Natural killer cell (primary cell): ENCODE measurements around the gene SPEF2. TPM values are rescaled to one million over a fixed set of nuclear protein-coding genes. Genes with fewer than 3 reads are reported as not detected.

Source experiments
- ATAC-seq, 3 donors: fragments of 150-1000 bp in 2 of 3; fragments of 200-7000 bp in 1 of 3; cut with Tn5 transposase; 1 replicate in 1 of 3; 2 replicates in 2 of 3; pipeline ENCODE4 v1.10.0; 2021; ENCODE audit warnings: mild to moderate bottlenecking in 2 of 3, moderate library complexity in 2 of 3
- DNase-seq, 2 donors: peaks; one replicate each; pipeline versions ENCODE4 v3.0.0 to v3.0.0-alpha.2; 2013 to 2021; ENCODE audit warnings: mixed read lengths in 1 of 2
- H3K27ac ChIP-seq: one replicate; pipeline ENCODE4 v1.5.1; 2013; ENCODE audit warnings: mild to moderate bottlenecking, low read length
- H3K27me3 ChIP-seq: one replicate; pipeline ENCODE4 v1.6.1; 2013; ENCODE audit warnings: low read length; ENCODE audit not compliant: control insufficient read depth, insufficient read depth
- H3K36me3 ChIP-seq: one replicate; pipeline ENCODE4 v1.6.1; 2013; ENCODE audit warnings: low read length; ENCODE audit not compliant: control insufficient read depth, insufficient read depth
- H3K4me1 ChIP-seq: one replicate; pipeline ENCODE4 v1.6.1; 2013; ENCODE audit warnings: low read length; ENCODE audit not compliant: control insufficient read depth, insufficient read depth
- H3K4me3 ChIP-seq: one replicate; pipeline ENCODE4 v1.5.1; 2013; ENCODE audit warnings: low read length
- H3K9me3 ChIP-seq: one replicate; pipeline ENCODE4 v1.6.1; 2013; ENCODE audit warnings: low read length; ENCODE audit not compliant: control insufficient read depth, insufficient read depth
- H3K27ac Mint-ChIP-seq, 2 donors: one replicate each; pipeline ENCODE4 v1.8.0; 2022; ENCODE audit warnings: mild to moderate bottlenecking in 2 of 2, mixed read lengths in 2 of 2, moderate library complexity in 1 of 2
- H3K27me3 Mint-ChIP-seq, 2 donors: one replicate each; pipeline ENCODE4 v1.8.0; 2022; ENCODE audit warnings: low read depth in 2 of 2, mixed read lengths in 2 of 2
- H3K36me3 Mint-ChIP-seq: one replicate; pipeline ENCODE4 v1.8.0; 2022; ENCODE audit warnings: mixed read lengths
- H3K4me1 Mint-ChIP-seq, 2 donors: one replicate each; pipeline ENCODE4 v1.8.0; 2022; ENCODE audit warnings: mixed read lengths in 2 of 2
- H3K4me3 Mint-ChIP-seq: one replicate; pipeline ENCODE4 v1.8.0; 2022; ENCODE audit warnings: mild to moderate bottlenecking, moderate library complexity, mixed read lengths
- H3K9me3 Mint-ChIP-seq, 2 donors: one replicate each; pipeline ENCODE4 v1.8.0; 2022; ENCODE audit warnings: mixed read lengths in 2 of 2
- CTCF ChIP-seq: fragments of 200-600 bp; IDR thresholded peaks from one replicate; pipeline ENCODE4 v1.8.0; 2022; ENCODE audit warnings: antibody characterized with exemption
- WGBS: methylation state at CpG from one replicate; pipeline ENCODE4 v1.1.7; 2013; ENCODE audit warnings: missing lambda C conversion rate; ENCODE audit not compliant: insufficient coverage; 5-methylcytosine and 5-hydroxymethylcytosine counted together
- intact Hi-C: fragments of 100-400 bp; cut with micrococcal nuclease; formaldehyde crosslinking; loops from one replicate; pipeline ENCODE4 v1.14.2; 2022
- total RNA-seq, 4 donors: library from RNA; stranded (reverse); fragments of 120-200 nt in 1 of 4; gene quantifications; one replicate each; pipeline versions ENCODE4 v1.2.3 to v1.2.4, GENCODE V29; 2013 to 2022

Gene SPEF2
- total RNA-seq, 3 donors from 2014 or later (not counting 1 experiment from before 2014, with no cell fraction given) = 6.2 to 13.1 (median 8.5) TPM

- 62% methylated on average over 8 of the region's 8 CpGs for WGBS
- Mint-ChIP-seq H3K27ac (no peak overlapping the region), H3K4me3 (no peak overlapping the region), H3K9me3 (no peaks in the 10 kb centered on the region), H3K36me3 (no peaks in the 10 kb centered on the region), H3K27me3 (no peaks in the 10 kb centered on the region), H3K4me1 (peaks cover 17 to 20% of the 10 kb centered on the region in 2 donors)
- ATAC-seq (no peak), DNase-seq (peak in 1 of 2 donors; percentile 80)
- Histone ChIP-seq H3K9me3 (no peaks in the 10 kb centered on the region), H3K27me3 (no peaks in the 10 kb centered on the region), H3K36me3 (no peaks in the 10 kb centered on the region), H3K4me1 (peaks cover 21% of the 10 kb centered on the region), H3K27ac (peak overlapping the region; percentile 96), H3K4me3 (no peak overlapping the region)
- TF ChIP-seq CTCF = no peak
- intact Hi-C loops = no loop called here
These were observed 234.5 kb downstream of the SPEF2 start for GRCh38 chr5:35852084-35852734.

GRCh38 chr5:35852773-35853172 lies 235.1 kb downstream of the SPEF2 start:
- Mint-ChIP-seq H3K4me1 (peaks cover 17 to 20% of the 10 kb centered on the region in 2 donors), H3K27ac (peak overlapping the region in 1 of 2 donors; percentile 14), H3K27me3 (no peaks in the 10 kb centered on the region), H3K4me3 (no peak overlapping the region), H3K36me3 (no peaks in the 10 kb centered on the region), H3K9me3 (no peaks in the 10 kb centered on the region)
- intact Hi-C loops = no loop called here
- Histone ChIP-seq H3K27me3 (no peaks in the 10 kb centered on the region), H3K9me3 (no peaks in the 10 kb centered on the region), H3K4me3 (no peak overlapping the region), H3K4me1 (peaks cover 21% of the 10 kb centered on the region), H3K27ac (peak overlapping the region; percentile 96), H3K36me3 (no peaks in the 10 kb centered on the region)
- no peak for TF ChIP-seq CTCF
- no peak for ATAC-seq
- DNase-seq = no peak

GRCh38 chr5:35853631-35854030 lies 236.0 kb downstream of the SPEF2 start:
- Mint-ChIP-seq H3K9me3 (no peaks in the 10 kb centered on the region), H3K36me3 (no peaks in the 10 kb centered on the region), H3K27me3 (no peaks in the 10 kb centered on the region), H3K4me3 (no peak overlapping the region), H3K4me1 (peaks cover 17 to 20% of the 10 kb centered on the region in 2 donors), H3K27ac (peak overlapping the region; percentile 59 to 74)
- 40% methylated on average over 3 of the region's 3 CpGs for WGBS
- Histone ChIP-seq H3K36me3 (no peaks in the 10 kb centered on the region), H3K4me3 (peak overlapping the region; percentile 15), H3K9me3 (no peaks in the 10 kb centered on the region), H3K27ac (peak overlapping the region; percentile 96), H3K4me1 (peaks cover 21% of the 10 kb centered on the region), H3K27me3 (no peaks in the 10 kb centered on the region)
- DNase-seq (peak in 1 of 2 donors; percentile 88), ATAC-seq (peak in 2 of 3 donors; percentile 47 to 49)
- intact Hi-C loops = loop anchor here (2.0 kb wide), 1 partner anchor 43 kb away; no protein-coding TSS in a partner anchor
- TF ChIP-seq CTCF = no peak
